Left renal pelvis (tissue), 4 donors: ENCODE results near the gene CEMIP. TPM values are rescaled to one million over a fixed set of nuclear protein-coding genes. Genes with fewer than 3 reads are reported as not detected.

Experiments used
- DNase-seq, 4 donors: peaks; one replicate each; pipeline ENCODE4 v3.0.0-alpha.2; 2013; ENCODE audit warnings: low read depth in 4 of 4, low spot score in 3 of 4
- polyA plus RNA-seq, 4 donors: library from polyadenylated mRNA; unstranded; fragments of 120-200 nt; gene quantifications; one replicate each; pipeline ENCODE4 v1.2.1, GENCODE V29; 2013; ENCODE audit not compliant: insufficient read length in 4 of 4

The CEMIP gene
- polyA plus RNA-seq, 4 donors = 2.3 to 5.0 (median 2.9) TPM

DNA sequence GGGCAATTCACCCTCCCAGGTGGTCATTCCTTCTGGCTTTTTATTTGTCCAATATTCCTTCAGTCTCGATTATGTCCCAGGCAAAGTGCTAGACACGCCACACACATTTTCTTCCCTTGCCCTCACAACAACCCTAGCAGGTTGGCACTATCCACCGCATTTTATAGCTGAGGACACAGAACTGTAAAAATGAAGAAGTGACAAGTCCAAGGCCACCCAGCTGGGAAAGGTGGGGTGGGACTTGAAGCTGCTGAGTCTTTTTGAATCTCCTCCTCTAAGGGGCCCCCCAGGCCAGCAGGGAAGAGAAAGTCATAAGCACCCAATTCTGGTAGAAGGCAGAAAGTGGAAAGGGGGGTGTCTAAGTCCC, 60.6 kb downstream of the CEMIP start:
- DNase-seq = no peak

DNA sequence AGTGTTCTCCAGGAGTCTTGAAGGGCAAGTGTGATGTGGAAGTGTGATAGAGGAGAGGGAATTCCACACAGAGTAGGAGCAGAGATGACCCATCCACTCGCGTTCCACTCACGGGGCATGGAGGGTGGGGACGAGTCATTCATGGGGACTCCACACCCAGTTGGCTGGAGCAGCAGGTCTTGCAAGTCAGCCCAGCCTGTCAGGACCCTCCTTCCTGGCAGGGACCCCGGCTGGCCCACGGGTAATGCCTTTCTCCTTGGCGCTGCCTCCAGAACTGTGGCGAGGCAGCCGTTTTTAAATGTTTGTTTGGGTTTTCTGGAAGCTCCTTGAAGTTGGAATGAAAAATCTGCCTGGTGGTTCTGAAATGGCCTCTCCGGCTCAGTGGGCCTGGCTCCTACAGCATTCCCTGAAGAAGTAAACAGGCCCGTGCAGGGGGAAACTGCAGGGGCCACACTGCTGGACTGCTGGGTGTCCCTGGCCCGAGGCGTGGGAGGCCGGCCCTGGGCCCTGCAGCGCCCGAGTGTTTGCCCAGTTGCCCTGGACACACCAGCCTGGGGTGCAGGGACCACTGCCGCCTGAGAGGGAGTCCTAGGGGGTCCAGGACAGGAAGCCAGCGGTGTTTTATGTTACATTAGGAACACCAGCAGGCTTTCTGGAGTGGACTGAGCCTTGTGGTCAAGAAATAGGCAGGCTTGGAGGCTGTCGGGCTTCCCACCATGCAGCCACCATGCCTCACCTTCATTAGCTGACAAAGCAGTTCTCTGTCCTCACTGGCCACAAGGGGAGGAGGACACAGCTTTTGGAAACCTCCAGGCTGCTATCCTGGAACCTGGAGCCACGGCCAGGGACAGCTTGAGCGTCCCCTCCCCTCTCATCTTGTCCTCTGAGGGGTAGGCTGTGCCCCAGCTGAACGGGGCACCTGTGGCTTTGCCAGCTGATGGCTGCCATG, 61.3 kb downstream of the CEMIP start:
- DNase-seq = no peak

DNA sequence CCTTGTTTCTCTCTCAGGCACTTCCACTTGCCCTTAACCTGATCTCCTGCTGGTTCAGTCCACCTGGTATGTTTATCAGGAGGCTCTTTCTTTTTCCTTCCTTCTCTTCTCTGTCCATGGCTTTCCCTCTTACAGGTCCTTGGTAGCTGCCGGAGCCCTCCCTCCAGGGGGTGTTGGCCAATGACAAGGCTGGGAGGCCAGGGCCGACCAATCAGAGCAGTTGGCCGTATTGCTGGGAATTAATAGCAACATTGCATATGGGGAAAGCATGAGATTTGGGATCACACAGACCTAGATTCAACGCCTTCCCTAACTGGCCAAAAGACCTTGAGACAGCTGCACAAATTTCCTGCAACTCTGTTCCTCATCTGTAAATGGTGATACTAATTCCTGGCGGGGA, 62.4 kb downstream of the CEMIP start:
- no peak for DNase-seq

DNA sequence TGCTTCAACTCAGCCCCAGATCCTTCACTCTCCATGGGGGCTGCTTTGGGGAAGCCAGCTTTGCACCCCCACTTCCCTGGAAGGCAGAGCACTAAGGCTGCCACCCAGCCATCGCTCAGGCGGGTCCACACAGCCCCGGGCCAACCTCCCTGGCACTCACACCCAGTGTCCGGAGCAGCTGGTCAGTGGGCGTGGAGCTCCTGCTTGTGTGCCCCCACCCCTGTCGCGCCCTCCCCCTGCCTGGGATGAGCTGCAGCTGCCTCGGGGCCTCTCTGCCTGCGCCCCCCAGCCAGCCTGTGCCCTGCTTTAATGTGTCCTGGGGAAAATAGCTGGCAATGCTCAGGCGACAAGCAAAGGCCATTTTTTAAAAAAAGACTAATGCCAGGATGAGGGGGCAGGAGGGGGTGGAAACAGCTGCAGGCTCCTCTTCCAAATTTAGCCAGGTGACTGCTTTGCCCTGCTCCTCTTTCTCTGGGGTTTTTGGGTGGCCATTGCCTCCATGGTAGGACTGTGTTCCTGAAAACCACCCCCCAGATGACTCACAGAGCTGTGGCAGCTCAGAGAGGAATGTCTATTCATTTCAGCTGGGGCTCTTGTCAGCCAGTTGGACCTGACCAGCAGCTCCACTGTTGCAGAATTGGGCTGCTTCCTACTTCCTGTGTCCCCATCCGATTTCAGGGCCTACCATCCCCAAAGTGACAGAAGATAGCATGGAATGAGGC, 65.0 kb downstream of the CEMIP start:
- no peak for DNase-seq

DNA sequence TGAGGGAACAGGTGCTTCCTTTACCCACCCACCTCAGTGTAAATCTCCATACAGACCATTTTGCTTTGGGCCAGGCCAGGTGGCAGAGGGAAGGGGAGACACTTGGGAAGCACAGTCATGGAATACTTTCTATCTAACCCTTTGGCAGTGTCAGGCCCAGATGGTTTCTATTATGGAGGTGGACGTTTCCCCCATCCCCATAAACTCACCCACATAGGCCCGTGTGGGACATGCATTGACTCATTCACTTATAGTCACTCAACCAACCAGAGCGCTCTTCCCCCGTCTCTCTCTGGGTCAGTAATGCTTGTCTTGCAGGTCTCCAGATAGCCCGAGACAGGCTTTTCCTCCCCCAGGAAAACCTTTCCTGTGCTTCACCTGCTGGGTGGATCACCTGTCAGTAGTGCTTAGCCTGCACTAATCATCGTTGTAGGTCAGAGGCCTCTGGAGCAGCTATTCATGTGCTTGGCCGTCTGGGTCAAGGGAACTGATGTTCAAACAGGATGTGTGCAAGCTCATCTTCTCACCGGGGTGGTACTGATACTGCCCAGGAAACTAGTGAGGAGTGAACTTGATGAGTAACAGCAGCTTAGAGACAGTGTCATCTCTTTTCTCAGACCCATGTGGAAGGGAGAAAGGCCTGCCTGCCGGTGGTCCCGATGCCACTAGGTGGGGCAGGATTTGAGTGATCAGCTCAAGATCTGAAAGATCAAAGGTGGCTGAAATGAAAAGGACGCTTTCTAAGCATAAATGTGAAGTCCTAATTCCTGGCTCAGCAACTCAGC, 67.1 kb downstream of the CEMIP start:
- DNase-seq = no peak

DNA sequence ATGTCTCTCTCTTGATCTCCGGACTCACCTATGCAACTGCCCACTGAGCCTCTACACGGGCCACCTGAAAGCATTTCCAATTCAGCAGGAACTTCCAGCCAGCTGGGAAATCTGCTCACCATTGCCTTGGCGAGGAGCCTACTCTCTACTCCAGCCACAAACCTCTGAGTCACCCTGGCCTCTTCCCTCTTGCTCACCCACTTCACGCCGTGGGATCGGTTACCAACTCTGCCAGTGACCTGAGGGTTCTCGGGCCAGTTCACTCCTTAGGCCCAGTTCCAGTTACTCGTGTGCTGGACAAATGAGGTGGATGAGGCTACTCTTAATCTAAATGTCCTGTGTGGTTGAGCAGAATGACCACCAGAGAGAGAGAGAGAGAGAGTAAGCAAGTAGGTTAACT, 70.1 kb downstream of the CEMIP start:
- DNase-seq = no peak

DNA sequence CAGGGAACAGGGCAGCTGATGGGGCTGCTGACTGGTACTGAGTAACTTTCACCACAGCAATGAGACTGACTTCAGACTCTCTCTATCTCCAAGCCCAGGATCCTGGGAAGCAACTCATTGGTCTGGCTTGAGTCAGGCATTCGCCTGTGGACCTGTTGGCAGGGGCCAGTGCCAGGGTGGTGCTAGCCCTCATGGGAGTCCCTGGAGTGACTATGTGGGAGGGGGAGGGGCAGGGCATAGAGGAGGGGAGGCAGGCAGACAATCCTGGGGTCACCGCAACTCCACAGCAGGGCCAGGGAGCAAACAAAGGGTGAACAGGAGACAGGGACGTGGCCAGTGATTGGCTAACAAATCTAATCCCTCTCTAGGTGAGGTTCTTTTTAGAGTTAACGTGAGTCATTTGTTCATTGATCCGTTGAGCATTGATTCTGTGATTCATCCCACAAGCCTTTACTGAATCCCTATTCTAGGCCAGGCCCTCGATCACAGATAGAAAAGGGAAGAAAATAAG, 71.8 kb downstream of the CEMIP start:
- DNase-seq = no peak

DNA sequence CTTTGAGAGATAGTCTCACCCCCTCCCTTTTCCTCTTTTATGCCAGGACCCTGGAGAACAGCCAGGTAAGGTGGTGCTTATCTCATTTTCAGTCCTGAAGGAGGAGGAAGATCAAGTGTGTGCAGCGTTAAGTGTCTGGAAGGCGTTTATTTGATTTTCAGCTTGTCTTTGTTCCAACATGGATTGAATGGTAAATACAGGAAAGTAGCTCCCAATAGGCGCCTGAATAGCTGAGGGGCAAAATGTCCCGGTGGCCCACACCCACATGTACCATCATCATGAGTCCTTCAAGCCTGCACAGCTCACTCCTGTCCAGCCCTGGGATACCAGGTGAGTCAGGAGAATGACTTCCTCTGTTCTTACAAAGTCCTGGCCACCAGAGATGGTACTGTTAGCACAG, 73.5 kb downstream of the CEMIP start:
- DNase-seq = no peak

DNA sequence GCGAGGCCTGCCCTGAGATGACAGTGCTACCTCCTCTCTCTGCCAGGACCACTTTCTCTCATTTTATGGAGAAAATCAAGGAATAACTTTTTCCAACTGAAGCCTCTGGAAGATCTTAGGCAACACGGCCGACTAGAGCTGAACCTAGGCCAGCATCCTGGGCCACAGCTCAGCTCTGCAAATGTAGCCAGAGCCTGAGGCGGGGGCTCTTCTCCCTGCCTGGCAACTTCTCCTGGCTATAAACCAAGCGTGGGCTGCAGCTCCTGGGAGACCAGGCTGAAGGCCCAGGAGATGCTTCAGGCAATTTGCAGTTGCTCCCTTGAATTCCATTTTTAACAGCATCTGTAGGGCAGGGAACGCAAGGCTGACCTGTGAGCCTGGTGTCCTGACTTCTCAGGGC, 74.9 kb downstream of the CEMIP start:
- DNase-seq = no peak

DNA sequence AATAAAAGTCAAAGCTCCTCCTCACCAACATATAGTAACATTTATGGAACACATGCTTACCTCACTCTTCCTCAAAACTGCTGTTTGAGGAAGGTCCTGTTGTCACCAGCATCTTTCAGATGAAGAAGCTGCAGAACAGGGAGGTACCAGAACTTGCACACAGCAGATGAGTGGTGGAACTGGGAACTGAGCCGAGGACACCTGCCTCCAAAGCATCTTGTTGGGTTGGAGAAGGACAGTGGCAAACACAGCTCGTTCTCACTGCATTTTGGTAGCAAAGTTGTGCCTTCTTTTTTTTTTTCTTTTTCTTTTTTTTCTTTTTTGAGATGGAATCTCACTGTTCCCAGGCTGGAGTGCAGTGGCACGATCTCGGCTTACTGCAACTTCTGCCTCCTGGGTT, 76.0 kb downstream of the CEMIP start:
- no peak for DNase-seq

DNA sequence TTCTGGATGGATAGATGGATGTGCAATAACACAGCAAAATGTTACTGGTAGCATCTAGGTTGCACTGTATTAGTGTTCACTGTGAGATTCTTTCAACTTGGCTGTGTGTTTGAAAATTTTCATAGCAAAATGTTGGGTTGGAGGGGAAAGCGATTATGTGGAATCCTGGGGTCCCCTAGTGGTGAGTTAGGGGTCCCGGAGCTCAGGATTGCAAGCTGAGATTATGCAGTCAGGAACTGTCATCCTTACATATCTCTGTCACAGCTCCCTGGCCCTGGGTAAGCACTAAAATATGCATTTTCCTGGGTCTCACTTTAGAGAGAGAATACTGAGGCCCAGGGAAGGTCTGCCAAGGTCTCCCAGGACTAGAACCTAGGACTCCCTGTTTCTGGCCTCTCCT, 77.2 kb downstream of the CEMIP start:
- no peak for DNase-seq

DNA sequence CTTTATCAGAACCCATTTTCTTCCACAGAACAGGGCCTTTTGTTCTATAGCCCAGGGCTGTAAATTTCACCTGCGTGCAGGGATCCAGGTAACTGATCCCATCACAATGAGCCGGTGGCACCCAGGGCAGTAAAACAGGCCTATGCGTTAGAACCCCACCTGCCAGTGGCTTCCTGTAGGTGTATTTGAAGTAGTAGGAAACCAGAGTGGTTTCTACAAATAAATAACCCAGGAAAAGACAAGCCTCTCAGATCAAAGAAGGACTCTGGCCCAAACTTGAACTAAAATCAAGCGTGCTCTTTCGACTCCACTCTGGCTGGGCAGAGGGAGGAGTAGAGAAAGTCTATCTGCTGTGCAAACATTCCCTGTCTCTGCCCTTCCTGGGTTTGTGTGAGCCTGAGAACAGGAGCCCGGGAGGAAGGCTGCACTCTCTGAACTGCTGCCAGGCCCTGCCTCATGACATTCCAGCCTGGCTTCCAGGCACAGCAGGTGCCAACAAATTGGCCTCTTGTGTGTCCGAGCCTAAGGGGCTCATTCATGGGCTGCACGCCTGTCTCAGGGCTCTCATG, 77.7 kb downstream of the CEMIP start:
- DNase-seq = no peak

DNA sequence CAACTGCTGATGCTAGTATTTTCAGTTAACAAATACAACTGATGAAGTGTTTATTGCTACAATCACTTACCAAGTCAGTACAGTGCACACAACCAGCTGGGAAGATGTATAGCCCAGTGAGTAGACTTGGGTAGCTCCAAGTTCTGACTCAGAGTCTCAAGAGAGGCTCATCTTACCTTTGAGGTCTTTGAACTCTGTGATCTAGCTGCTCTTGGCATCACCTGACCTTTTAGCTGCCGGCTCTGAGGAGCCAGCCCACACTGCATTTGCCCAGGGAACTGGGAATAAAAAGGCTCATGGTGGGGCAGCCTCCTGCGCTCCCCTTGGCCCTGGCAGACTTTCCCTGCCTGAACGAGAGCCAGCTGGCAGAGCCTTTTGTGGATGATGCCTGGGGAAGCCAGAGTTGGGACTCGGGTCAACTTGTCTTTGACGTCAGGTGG, 82.6 kb downstream of the CEMIP start:
- no peak for DNase-seq

DNA sequence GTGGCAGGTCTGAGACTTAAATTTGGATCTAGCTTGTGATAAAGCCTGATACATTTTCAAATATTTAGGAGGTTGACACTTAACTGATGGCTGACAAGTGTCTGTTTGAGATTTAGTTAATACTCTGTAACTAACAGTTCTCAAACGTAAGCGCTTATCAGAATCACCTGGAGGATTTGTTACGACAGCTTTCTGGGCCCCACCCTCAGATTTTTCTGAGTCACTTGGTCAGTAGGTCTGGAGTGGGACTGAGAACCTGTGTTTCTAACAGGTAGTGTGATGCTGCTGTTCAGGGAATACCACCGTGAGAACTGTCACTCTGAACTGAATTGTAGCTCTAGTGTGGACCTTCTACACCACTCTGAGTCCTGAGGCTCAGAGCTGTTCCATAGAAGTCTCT, 85.5 kb downstream of the CEMIP start:
- DNase-seq = no peak

DNA sequence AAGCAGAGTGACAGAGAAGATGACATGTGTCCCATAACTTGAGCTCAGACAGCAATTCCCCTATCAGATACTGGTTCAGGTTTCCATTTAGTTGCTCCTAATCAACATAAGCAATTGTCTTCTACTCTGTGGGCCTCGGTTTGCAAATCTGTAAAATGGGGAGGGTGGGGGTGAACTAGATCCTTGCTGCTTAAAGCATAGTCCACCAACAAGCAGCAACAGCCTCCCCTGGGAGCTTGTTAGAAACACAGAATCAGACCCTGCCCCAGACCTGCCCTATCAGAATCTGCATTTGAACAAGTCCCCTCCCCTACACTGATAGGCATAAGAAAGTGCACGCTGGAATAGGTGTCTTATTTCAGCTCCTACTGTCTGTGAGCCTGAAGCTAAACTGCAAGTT, 87.8 kb downstream of the CEMIP start:
- DNase-seq = no peak

DNA sequence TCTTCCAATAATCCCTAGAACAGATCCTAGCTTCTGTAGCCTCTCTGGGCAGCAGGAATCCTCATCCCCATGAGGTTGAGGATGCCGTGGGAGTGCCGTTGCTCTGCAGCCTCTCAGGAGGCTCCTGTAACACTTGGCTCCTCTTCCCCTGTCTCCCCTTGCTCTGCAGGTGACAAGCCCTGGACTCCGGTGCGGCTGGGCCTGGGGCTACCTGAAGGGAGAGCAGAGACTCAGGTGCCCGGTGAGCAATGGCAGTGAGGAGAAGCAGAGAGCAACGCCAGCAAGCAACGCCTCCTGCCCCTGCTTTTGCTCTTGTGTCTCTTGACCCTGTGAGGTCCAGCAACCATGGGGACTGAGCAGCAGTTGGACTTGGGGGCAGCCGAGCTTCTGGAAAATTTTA, 91.2 kb downstream of the CEMIP start:
- no peak for DNase-seq

DNA sequence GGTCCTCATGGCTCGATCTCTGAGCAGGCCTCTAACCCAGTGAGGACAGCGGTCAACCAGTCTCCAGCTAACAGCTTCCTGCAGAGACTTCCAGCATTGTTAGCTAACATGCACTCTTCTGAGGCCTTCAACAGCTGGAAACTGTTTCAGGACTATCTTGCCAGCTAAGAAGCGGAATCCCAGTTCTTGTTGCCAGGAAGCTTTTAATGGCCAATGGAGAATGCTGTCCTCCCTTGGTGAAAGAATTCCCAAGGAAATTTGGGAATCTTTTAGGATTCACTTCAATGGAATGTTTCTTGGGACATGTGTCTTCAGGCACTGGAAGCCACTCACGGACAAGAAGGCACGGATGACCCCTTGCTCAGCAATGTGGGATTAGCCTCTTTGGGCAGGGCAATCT, 91.7 kb downstream of the CEMIP start:
- DNase-seq = no peak

DNA sequence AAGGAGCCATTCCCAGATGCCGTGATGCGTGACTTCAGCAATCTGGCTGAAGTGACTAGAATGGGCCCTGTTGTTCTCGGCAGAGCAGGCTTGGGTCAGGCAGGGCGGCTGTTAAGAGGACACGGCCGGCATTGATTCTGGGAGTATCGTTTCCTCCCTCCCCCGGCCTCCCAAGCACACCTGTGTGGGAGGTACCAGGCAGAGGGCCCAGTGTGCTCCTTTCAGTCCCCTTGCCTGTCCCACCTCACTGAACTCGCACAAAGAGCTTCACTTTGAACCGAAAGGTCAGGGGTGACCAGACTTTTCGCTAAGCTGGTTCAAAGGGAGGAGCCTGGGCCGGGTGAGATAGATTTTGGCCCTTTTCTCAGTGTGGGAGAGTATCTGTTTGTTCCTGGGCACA, 92.7 kb downstream of the CEMIP start:
- DNase-seq = peak in 2 of 4 donors; percentile 26 to 29

DNA sequence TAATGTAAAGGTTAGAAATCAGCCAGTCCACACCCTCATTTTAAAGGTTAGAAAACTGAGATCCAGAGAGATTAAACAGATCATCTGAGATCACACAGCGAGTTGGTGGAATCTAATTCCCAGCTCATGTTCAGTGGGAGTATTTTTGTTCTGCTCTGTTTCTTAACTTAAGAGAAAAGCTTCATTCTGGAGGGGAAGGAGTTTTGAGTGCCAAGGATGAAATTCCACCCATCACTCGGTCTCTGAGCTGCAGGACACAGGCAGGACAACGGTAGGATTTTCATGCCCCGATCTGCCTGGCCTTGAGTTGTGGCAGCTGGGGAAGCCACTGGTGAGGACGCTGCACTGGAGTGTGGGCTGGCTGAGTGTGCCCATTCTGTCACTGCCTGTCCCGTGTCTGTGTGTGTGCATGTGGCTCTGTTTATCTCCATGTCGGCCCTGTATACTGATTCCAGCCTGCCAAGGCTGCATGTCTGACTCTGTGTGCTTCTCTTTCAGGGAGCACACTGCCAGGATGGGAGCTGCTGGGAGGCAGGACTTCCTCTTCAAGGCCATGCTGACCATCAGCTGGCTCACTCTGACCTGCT, 94.3 kb downstream of the CEMIP start:
- DNase-seq = no peak
